H9 (cell line): ENCODE measurements around the gene CHMP4A. TPM values are rescaled to one million over a fixed set of nuclear protein-coding genes. Genes with fewer than 3 reads are reported as not detected.
A peak's percentile ranks its signal among the peaks of the same experiment; 100 is the strongest.

Source experiments
- DNase-seq: peaks from one replicate; pipeline ENCODE4 v3.0.0-alpha.2; 2017
- H2AFZ ChIP-seq: one replicate; pipeline ENCODE4 v1.6.1; 2013; ENCODE audit warnings: mild to moderate bottlenecking, low read length, control low read depth, moderate library complexity
- H2AK5ac ChIP-seq: 2 replicates; pipeline ENCODE4 v1.6.1; 2013; ENCODE audit warnings: low read length, control low read depth, mixed read lengths; ENCODE audit not compliant: insufficient read length
- H2BK120ac ChIP-seq: one replicate; pipeline ENCODE4 v1.6.1; 2013; ENCODE audit warnings: low read depth, mild to moderate bottlenecking, low read length, control low read depth, inconsistent platforms; ENCODE audit not compliant: poor library complexity, severe bottlenecking
- H2BK12ac ChIP-seq: 2 replicates; pipeline ENCODE4 v1.6.1; 2013; ENCODE audit warnings: low read length, control low read depth, mixed read lengths, low read depth; ENCODE audit not compliant: insufficient read length
- H2BK15ac ChIP-seq: 2 replicates; pipeline ENCODE4 v1.6.1; 2013; ENCODE audit warnings: low read depth, low read length, control low read depth
- H2BK20ac ChIP-seq: one replicate; pipeline ENCODE4 v1.6.1; 2013; ENCODE audit warnings: low read depth, mild to moderate bottlenecking, low read length, control low read depth, inconsistent platforms; ENCODE audit not compliant: poor library complexity, severe bottlenecking
- H2BK5ac ChIP-seq: 2 replicates; pipeline ENCODE4 v1.6.1; 2013; ENCODE audit warnings: low read length, control low read depth, mixed read lengths; ENCODE audit not compliant: insufficient read length
- H3K14ac ChIP-seq: 2 replicates; pipeline ENCODE4 v1.6.1; 2013; ENCODE audit warnings: low read length, control low read depth; ENCODE audit not compliant: insufficient read depth
- H3K18ac ChIP-seq: 2 replicates; pipeline ENCODE4 v1.6.1; 2013; ENCODE audit warnings: low read depth, mild to moderate bottlenecking, mixed read lengths, low read length, control low read depth; ENCODE audit not compliant: insufficient read length
- H3K23ac ChIP-seq: 2 replicates; pipeline ENCODE4 v1.6.1; 2013; ENCODE audit warnings: low read length, control low read depth, mixed read lengths, low read depth; ENCODE audit not compliant: insufficient read length
- H3K23me2 ChIP-seq: 2 replicates; pipeline ENCODE4 v1.6.1; 2013; ENCODE audit warnings: low read depth, mild to moderate bottlenecking, mixed read lengths, low read length, control low read depth; ENCODE audit not compliant: insufficient read length, poor library complexity, severe bottlenecking
- H3K27ac ChIP-seq: 2 replicates; pipeline ENCODE4 v1.5.1; 2013; ENCODE audit warnings: low read length, control low read depth, mixed read lengths, low read depth; ENCODE audit not compliant: insufficient read length
- H3K27me3 ChIP-seq: 2 replicates; pipeline ENCODE4 v1.6.1; 2013; ENCODE audit warnings: low read length, control low read depth, inconsistent platforms; ENCODE audit not compliant: insufficient read depth
- H3K4ac ChIP-seq: 2 replicates; pipeline ENCODE4 v1.6.1; 2013; ENCODE audit warnings: low read depth, mild to moderate bottlenecking, control low read depth, inconsistent platforms, low read length, moderate library complexity
- H3K4me1 ChIP-seq: 2 replicates; pipeline ENCODE4 v1.6.1; 2013; ENCODE audit warnings: low read length, control low read depth, inconsistent platforms; ENCODE audit not compliant: insufficient read depth
- H3K4me2 ChIP-seq: 2 replicates; pipeline ENCODE4 v1.6.1; 2013; ENCODE audit warnings: low read length, control low read depth, mixed read lengths; ENCODE audit not compliant: insufficient read length, insufficient read depth
- H3K56ac ChIP-seq: 2 replicates; pipeline ENCODE4 v1.6.1; 2013; ENCODE audit warnings: low read depth, mild to moderate bottlenecking, mixed read lengths, low read length, control low read depth; ENCODE audit not compliant: insufficient read length
- H3K79me1 ChIP-seq: 2 replicates; pipeline ENCODE4 v1.6.1; 2013; ENCODE audit warnings: low read depth, mild to moderate bottlenecking, moderate library complexity, low read length, control low read depth, inconsistent platforms; ENCODE audit not compliant: insufficient read depth, poor library complexity, severe bottlenecking
- H3K79me2 ChIP-seq: 2 replicates; pipeline ENCODE4 v1.6.1; 2013; ENCODE audit warnings: low read length, control low read depth, inconsistent platforms; ENCODE audit not compliant: insufficient read depth
- H3K9ac ChIP-seq: 2 replicates; pipeline ENCODE4 v1.6.1; 2013; ENCODE audit warnings: low read length, control low read depth, mixed read lengths; ENCODE audit not compliant: insufficient read length; ENCODE audit errors: extremely low read depth
- H3K9me3 ChIP-seq: one replicate; pipeline ENCODE4 v1.6.1; 2013; ENCODE audit warnings: low read depth, low read length, inconsistent platforms; ENCODE audit not compliant: control insufficient read depth
- H3T11ph ChIP-seq: one replicate; pipeline ENCODE4 v1.6.1; 2013; ENCODE audit warnings: mild to moderate bottlenecking, low read length, control low read depth, inconsistent platforms
- H4K20me1 ChIP-seq: one replicate; pipeline ENCODE4 v1.6.1; 2013; ENCODE audit not compliant: control insufficient read depth, insufficient read length, insufficient read depth
- H4K5ac ChIP-seq: 2 replicates; pipeline ENCODE4 v1.6.1; 2013; ENCODE audit warnings: low read depth, mild to moderate bottlenecking, mixed read lengths, low read length, control low read depth; ENCODE audit not compliant: insufficient read length
- H4K8ac ChIP-seq: replicated peaks from 2 replicates; pipeline ENCODE4 v1.6.1; 2013; ENCODE audit warnings: low read length, control low read depth, mixed read lengths, low read depth; ENCODE audit not compliant: insufficient read length
- H4K91ac ChIP-seq: 2 replicates; pipeline ENCODE4 v1.6.1; 2013; ENCODE audit warnings: low read depth, mild to moderate bottlenecking, moderate library complexity, mixed read lengths, low read length, control low read depth; ENCODE audit not compliant: insufficient read length
- H3K27ac Mint-ChIP-seq, 3 experiments: 2 replicates in 2 of 3; 3 replicates in 1 of 3; pipeline ENCODE4 v1.8.0; 2020 to 2021; ENCODE audit warnings: mixed read lengths in 3 of 3, mild to moderate bottlenecking in 1 of 3, moderate library complexity in 1 of 3
- H3K27me3 Mint-ChIP-seq: 2 replicates; pipeline ENCODE4 v1.8.0; 2021; ENCODE audit warnings: low read depth, mild to moderate bottlenecking, moderate library complexity, mixed read lengths
- H3K36me3 Mint-ChIP-seq, 3 experiments: 2 replicates in 2 of 3; 3 replicates in 1 of 3; pipeline ENCODE4 v1.8.0; 2020 to 2021; ENCODE audit warnings: low read depth in 3 of 3, mixed read lengths in 3 of 3; ENCODE audit not compliant: insufficient read depth in 1 of 3
- H3K4me1 Mint-ChIP-seq, 2 experiments: 2 replicates each; pipeline ENCODE4 v1.8.0; 2020; ENCODE audit warnings: mixed read lengths in 2 of 2
- H3K4me3 Mint-ChIP-seq, 2 experiments: 2 replicates in 1 of 2; 3 replicates in 1 of 2; pipeline ENCODE4 v1.8.0; 2020 to 2021; ENCODE audit warnings: mild to moderate bottlenecking in 2 of 2, mixed read lengths in 2 of 2, moderate library complexity in 1 of 2
- H3K9me3 Mint-ChIP-seq, 2 experiments: 2 replicates in 1 of 2; 3 replicates in 1 of 2; pipeline ENCODE4 v1.8.0; 2020; ENCODE audit warnings: mild to moderate bottlenecking in 2 of 2, mixed read lengths in 2 of 2, moderate library complexity in 1 of 2
- WGBS: extraction: QIAGEN DNeasy Blood & Tissue Kit; methylation state at CpG from one replicate; pipeline ENCODE4 v1.1.7; 2013; ENCODE audit warnings: missing lambda C conversion rate, low lambda C conversion rate, mixed read lengths; ENCODE audit not compliant: insufficient read length; ENCODE audit errors: extremely low coverage; 5-methylcytosine and 5-hydroxymethylcytosine counted together
- total RNA-seq: library from RNA; stranded (reverse); gene quantifications from 2 replicates; pipeline ENCODE4 v1.2.1, GENCODE V29; 2021
- TF ChIP-seq, protein P1 (sequence below): fragments of 200-600 bp; sonication (generic); conservative IDR thresholded peaks from 3 replicates; pipeline ENCODE4 v1.8.0; 2021; ENCODE audit warnings: antibody characterized with exemption, mild to moderate bottlenecking

The CHMP4A gene
- total RNA-seq, 1 experiment from 2014 or later = 46.2 TPM

- no CpG with 5 or more reads among the region's 16 CpGs for WGBS
- Histone ChIP-seq H3K4ac (no peak overlapping the region), H3K56ac (no peak overlapping the region), H4K8ac (no peak overlapping the region), H2BK120ac (no peak overlapping the region), H3K79me1 (no peaks in the 10 kb centered on the region), H3K4me2 (no peak overlapping the region), H4K5ac (no peak overlapping the region), H2BK20ac (no peak overlapping the region), H2AFZ (no peak overlapping the region), H3T11ph (no peak overlapping the region), H3K4me1 (no peaks in the 10 kb centered on the region), H2AK5ac (no peak overlapping the region), H3K14ac (no peak overlapping the region; the same call in 1 of the 2 replicates), H3K79me2 (no peaks in the 10 kb centered on the region), H4K20me1 (no peaks in the 10 kb centered on the region), H3K9ac (no peak overlapping the region), H2BK12ac (no peak overlapping the region), H3K23ac (no peak overlapping the region), H3K27ac (no peak overlapping the region), H4K91ac (no peak overlapping the region), H3K18ac (no peak overlapping the region), H3K23me2 (no peaks in the 10 kb centered on the region), H2BK5ac (no peak overlapping the region), H3K9me3 (no peaks in the 10 kb centered on the region), H3K27me3 (no peaks in the 10 kb centered on the region), H2BK15ac (no peak overlapping the region)
- Mint-ChIP-seq H3K4me3 (no peak overlapping the region), H3K9me3 (no peaks in the 10 kb centered on the region), H3K4me1 (no peaks in the 10 kb centered on the region; a peak in 2 of 4 replicates), H3K36me3 (no peaks in the 10 kb centered on the region), H3K27me3 (no peaks in the 10 kb centered on the region; the same call in 1 of the 2 replicates), H3K27ac (peak overlapping the region in 1 of 3 experiments; percentile 85; a peak in 2 of 7 replicates)
- DNase-seq = no peak
- TF ChIP-seq, protein P1, sequence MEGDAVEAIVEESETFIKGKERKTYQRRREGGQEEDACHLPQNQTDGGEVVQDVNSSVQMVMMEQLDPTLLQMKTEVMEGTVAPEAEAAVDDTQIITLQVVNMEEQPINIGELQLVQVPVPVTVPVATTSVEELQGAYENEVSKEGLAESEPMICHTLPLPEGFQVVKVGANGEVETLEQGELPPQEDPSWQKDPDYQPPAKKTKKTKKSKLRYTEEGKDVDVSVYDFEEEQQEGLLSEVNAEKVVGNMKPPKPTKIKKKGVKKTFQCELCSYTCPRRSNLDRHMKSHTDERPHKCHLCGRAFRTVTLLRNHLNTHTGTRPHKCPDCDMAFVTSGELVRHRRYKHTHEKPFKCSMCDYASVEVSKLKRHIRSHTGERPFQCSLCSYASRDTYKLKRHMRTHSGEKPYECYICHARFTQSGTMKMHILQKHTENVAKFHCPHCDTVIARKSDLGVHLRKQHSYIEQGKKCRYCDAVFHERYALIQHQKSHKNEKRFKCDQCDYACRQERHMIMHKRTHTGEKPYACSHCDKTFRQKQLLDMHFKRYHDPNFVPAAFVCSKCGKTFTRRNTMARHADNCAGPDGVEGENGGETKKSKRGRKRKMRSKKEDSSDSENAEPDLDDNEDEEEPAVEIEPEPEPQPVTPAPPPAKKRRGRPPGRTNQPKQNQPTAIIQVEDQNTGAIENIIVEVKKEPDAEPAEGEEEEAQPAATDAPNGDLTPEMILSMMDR = no peak
Observed at GRCh38 chr14:24260026-24260779, 46.9 kb upstream of the CHMP4A start.
